ENCODE data around the gene FAM177B.

GRCh38 chr1:222769971-222770620 lies 33.1 kb downstream of the FAM177B start:
- no peak for TF ChIP-seq ZBTB7A (IDR thresholded peaks at IDR 0.05; ENCODE audit: low read depth)
- no peak for TF ChIP-seq CEBPB (IDR thresholded peaks at IDR 0.05)
- TF ChIP-seq EP300 (IDR thresholded peaks at IDR 0.05; ENCODE audit: borderline replicate concordance): no peak
- no peak for TF ChIP-seq NFIC (IDR thresholded peaks at IDR 0.05)
- no peak for TF ChIP-seq TAF1 (IDR thresholded peaks at IDR 0.05; ENCODE audit: low read depth)
- TF ChIP-seq YY1 (IDR thresholded peaks at IDR 0.05; ENCODE audit: low read depth): no peak
- no peak for TF ChIP-seq USF1 (IDR thresholded peaks at IDR 0.05)
- TF ChIP-seq REST (IDR thresholded peaks at IDR 0.05; ENCODE audit: low read depth): no peak
- no peak for TF ChIP-seq RAD21 (IDR thresholded peaks at IDR 0.05; ENCODE audit: low read depth)
- no peak for TF ChIP-seq CREB1 (IDR thresholded peaks at IDR 0.05; ENCODE audit: low read depth)
- no peak for TF ChIP-seq TCF12 (IDR thresholded peaks at IDR 0.05; ENCODE audit: low read depth)
- no peak for TF ChIP-seq MAX (IDR thresholded peaks at IDR 0.05)
- TF ChIP-seq EGR1 (IDR thresholded peaks at IDR 0.05): no peak
- TF ChIP-seq FOXM1 (IDR thresholded peaks at IDR 0.05; ENCODE audit: borderline replicate concordance, low read depth): no peak
